ENCODE data around the gene ASMTL. TPM values are rescaled to one million over a fixed set of nuclear protein-coding genes. Genes with fewer than 3 reads are reported as not detected.

The ASMTL gene
- total RNA-seq, 2 experiments from 2014 or later: 34.6 to 39.3 TPM

GRCh38 chrX:1386338-1387127 lies 66.2 kb downstream of the ASMTL start:
- Mint-ChIP-seq H3K27ac (no peak overlapping the region), H3K4me3 (peak overlapping the region; percentile 38), H3K9me3 (no peaks in the 10 kb centered on the region), H3K36me3 (ENCODE audit: low read depth) (peaks cover 80% of the 10 kb centered on the region), H3K4me1 (ENCODE audit: low read depth) (peaks cover 26% of the 10 kb centered on the region), H3K27me3 (no peaks in the 10 kb centered on the region)
- peaks cover 0 to 2% of the 10 kb centered on the region in 2 experiments for H3K27me3 ChIP-seq (ENCODE audit: control insufficient read depth in 1 of 2, insufficient read depth in 2 of 2, low read length in 2 of 2)
- peaks cover 66% of the 10 kb centered on the region for H3K36me3 ChIP-seq (ENCODE audit: insufficient read depth, low read length)
- ChIA-PET CTCF (no interaction called here), POLR2A (no interaction called here)
- TF ChIP-seq CTCF (IDR thresholded peaks at IDR 0.05): no peak
- intact Hi-C loops (cut with DNase I, micrococcal nuclease): no loop called here
- ATAC-seq (ENCODE audit: poor library complexity): no peak
- H3K9me3 ChIP-seq (ENCODE audit: control insufficient read depth in 1 of 2, insufficient read depth in 1 of 2, low read length in 2 of 2): peaks cover 0 to 17% of the 10 kb centered on the region in 2 experiments
- DNase-seq: peak in 1 of 14 experiments; percentile 23
- no peak overlapping the region for H3K4me3 ChIP-seq (ENCODE audit: low read length)
- no peak overlapping the region for H3K27ac ChIP-seq (ENCODE audit: low read depth in 1 of 2, low read length in 2 of 2)
- peaks cover 31% of the 10 kb centered on the region for H3K4me1 ChIP-seq (ENCODE audit: insufficient read depth, low read length)

GRCh38 chrX:1385253-1386223 lies 67.2 kb downstream of the ASMTL start:
- peak; percentile 12 for ATAC-seq (ENCODE audit: poor library complexity)
- Mint-ChIP-seq H3K36me3 (ENCODE audit: low read depth) (peaks cover 76% of the 10 kb centered on the region), H3K9me3 (no peaks in the 10 kb centered on the region)

More at GRCh38 chrX:1385253-1386223, 67.2 kb downstream of the ASMTL start:
- H3K4me1 ChIP-seq (ENCODE audit: insufficient read depth, low read length): peaks cover 25% of the 10 kb centered on the region
- H3K27ac ChIP-seq (ENCODE audit: low read depth in 1 of 2, low read length in 2 of 2): no peak overlapping the region
- Mint-ChIP-seq H3K27me3 (no peaks in the 10 kb centered on the region), H3K4me3 (peak overlapping the region; percentile 38), H3K27ac (peak overlapping the region; percentile 64), H3K4me1 (ENCODE audit: low read depth) (peaks cover 17% of the 10 kb centered on the region)
- peaks cover 0 to 2% of the 10 kb centered on the region in 2 experiments for H3K27me3 ChIP-seq (ENCODE audit: control insufficient read depth in 1 of 2, insufficient read depth in 2 of 2, low read length in 2 of 2)
- ChIA-PET CTCF (no interaction called here), POLR2A (no interaction called here)
- H3K9me3 ChIP-seq (ENCODE audit: control insufficient read depth in 1 of 2, insufficient read depth in 1 of 2, low read length in 2 of 2): peaks cover 0 to 17% of the 10 kb centered on the region in 2 experiments
- H3K36me3 ChIP-seq (ENCODE audit: insufficient read depth, low read length): peaks cover 63% of the 10 kb centered on the region
- DNase-seq: peak in 2 of 14 experiments; percentile 18 to 26
- TF ChIP-seq CTCF (IDR thresholded peaks at IDR 0.05): no peak
- no peak overlapping the region for H3K4me3 ChIP-seq (ENCODE audit: low read length)
- intact Hi-C loops (cut with DNase I, micrococcal nuclease): no loop called here

All from CD4-positive, alpha-beta T cell (primary cell).